Muscle of leg (tissue), 11 donors: ENCODE results near the gene BAIAP2L1. TPM values are rescaled to one million over a fixed set of nuclear protein-coding genes. Genes with fewer than 3 reads are reported as not detected.

Experiments used
- DNase-seq: peaks from one replicate; pipeline ENCODE4 v3.0.0; 2013
- H3K27ac ChIP-seq: one replicate; pipeline ENCODE4 v1.5.1; 2013; ENCODE audit warnings: mild to moderate bottlenecking, low read length, control low read depth
- H3K27me3 ChIP-seq: one replicate; pipeline ENCODE4 v1.6.1; 2013; ENCODE audit warnings: low read length; ENCODE audit not compliant: control insufficient read depth, insufficient read depth
- H3K36me3 ChIP-seq: one replicate; pipeline ENCODE4 v1.6.1; 2013; ENCODE audit warnings: low read length; ENCODE audit not compliant: control insufficient read depth, insufficient read depth
- H3K4me1 ChIP-seq: one replicate; pipeline ENCODE4 v1.6.1; 2013; ENCODE audit warnings: low read length; ENCODE audit not compliant: control insufficient read depth, insufficient read depth
- H3K4me3 ChIP-seq: one replicate; pipeline ENCODE4 v1.5.1; 2013; ENCODE audit warnings: low read length, control low read depth
- H3K9me3 ChIP-seq: replicated peaks from 2 replicates; pipeline ENCODE4 v1.6.1; 2013; ENCODE audit warnings: low read depth, low read length; ENCODE audit not compliant: control insufficient read depth
- WGBS: methylation state at CpG from one replicate; pipeline ENCODE4 v1.1.5; 2013; ENCODE audit warnings: missing lambda C conversion rate; ENCODE audit not compliant: insufficient coverage; 5-methylcytosine and 5-hydroxymethylcytosine counted together
- polyA plus RNA-seq, 8 donors: library from polyadenylated mRNA; unstranded; fragments of 120-200 nt; gene quantifications; one replicate each; pipeline versions ENCODE4 v1.2.1 to v1.2.3, GENCODE V29; 2013; ENCODE audit warnings: inconsistent platforms in 1 of 8, low replicate concordance in 1 of 8; ENCODE audit not compliant: insufficient read length in 8 of 8, insufficient read depth in 1 of 8
- total RNA-seq: library from RNA; stranded (reverse); fragments of 120-200 nt; gene quantifications from one replicate; pipeline ENCODE4 v1.2.4, GENCODE V29; 2013

Gene BAIAP2L1
- total and polyA plus RNA-seq, 9 donors = 2.9 to 12.2 (median 6.8) TPM

DNA sequence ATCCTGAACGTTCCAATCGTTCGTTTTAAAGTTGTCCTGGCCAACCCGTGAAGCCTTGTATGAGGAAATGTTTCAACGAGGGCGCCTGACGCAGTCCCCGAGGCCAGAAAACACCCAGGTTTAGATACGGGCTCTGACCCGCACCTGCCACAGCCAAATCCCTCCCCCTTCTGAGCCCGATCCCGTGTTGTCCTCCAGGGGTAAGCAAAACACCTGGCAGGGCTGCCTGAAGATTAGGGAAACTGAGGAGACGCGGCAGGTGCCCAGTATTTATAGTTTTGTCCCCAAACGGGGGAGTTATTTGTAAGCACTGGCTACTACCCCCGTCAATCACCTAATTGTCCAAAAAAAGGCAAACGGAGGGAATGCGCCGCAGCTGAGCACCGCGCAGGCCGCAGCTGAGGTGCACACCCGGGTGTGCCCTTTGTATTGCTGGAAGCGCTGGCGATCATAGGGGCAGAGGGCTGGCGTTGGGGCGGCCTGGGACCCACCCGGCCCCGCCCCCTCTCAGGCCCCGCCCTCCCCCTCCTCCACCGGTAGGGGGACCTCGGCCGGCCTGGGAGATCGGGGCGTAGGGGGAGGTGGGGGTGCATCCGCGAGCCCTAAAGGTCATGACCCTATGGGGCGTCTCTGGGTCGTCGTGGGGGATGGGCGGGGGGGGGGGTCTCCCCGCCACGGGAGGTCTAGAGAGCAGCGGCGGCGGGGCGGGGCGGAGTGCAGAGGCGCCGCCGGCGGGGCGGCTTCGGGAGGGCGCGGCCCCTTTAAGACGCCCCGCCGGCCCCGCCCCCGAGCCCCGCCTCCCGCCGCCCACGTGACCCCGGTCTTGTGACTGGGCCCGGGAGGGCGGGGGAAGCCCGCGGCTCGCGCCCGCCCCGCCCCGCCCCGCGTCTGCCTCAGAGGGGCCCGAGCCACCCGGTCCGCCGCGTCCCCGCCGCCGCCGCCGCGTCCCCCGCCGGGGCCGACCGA lies 119.8 kb downstream of the BAIAP2L1 start, which contains the start of gene BRI3:
Gene BRI3, plus strand, starts transcription at position 896 of the 966 bp plus-strand sequence. CDS start 110 bp downstream, outside the sequence.
- Histone ChIP-seq H3K27me3 (no peaks in the 10 kb centered on the region), H3K9me3 (no peaks in the 10 kb centered on the region), H3K36me3 (peaks cover 17% of the 10 kb centered on the region), H3K4me1 (peaks cover 47% of the 10 kb centered on the region), H3K27ac (peak within 1 kb of the TSS; percentile 85), H3K4me3 (peak within 1 kb of the TSS; percentile 84)
- WGBS = 1% methylated on average over 50 of the region's 92 CpGs
- peak; percentile 97 for DNase-seq

DNA sequence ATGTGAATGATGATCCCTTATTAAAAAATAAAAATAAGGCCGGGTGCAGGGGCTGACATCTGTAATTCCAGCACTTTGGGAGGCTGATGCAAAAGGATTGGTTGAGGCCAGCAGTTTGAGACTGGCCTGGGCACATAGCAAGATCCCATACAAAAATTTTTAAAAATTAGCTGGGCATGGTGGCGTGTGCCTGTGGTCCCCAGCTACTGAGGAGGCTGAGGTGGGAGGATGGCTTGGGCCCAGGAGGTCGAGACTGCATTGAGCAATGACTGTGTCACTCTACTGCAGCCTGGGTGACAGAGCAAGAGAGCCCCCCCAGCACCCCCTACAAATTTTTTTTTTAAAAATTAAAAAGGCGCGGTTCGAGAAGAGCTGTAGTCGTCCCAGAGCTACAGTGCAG lies 120.6 kb downstream of the BAIAP2L1 start:
- H3K27me3 ChIP-seq = no peaks in the 10 kb centered on the region
- DNase-seq = no peak
- H3K27ac ChIP-seq = no peak overlapping the region
- 45% methylated on average over 2 of the region's 7 CpGs for WGBS
- H3K36me3 ChIP-seq = peaks cover 10% of the 10 kb centered on the region
- H3K9me3 ChIP-seq = no peaks in the 10 kb centered on the region
- peaks cover 39% of the 10 kb centered on the region for H3K4me1 ChIP-seq
- peak overlapping the region; percentile 69 for H3K4me3 ChIP-seq

DNA sequence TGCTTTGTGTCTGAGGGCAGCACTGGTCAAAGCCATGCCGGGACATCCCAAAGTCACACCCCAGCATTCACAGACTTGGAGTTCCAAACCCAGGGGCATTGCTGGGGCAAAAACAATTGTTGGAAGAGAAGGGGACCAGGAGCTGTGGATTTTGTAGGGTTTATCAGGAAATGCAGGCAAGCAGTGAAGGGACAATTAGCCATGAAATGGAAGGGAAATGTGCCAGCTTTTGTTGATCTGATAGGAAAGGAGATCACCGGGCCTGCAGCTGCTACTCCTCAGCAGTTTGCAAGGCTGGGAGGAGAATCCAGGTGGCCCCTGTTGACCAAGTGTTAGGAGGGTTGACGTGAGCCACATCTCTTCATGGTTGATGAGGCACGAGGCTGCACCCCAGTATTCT lies 122.0 kb downstream of the BAIAP2L1 start:
- H3K27ac ChIP-seq = no peak overlapping the region
- H3K4me1 ChIP-seq = peaks cover 25% of the 10 kb centered on the region
- H3K9me3 ChIP-seq = no peaks in the 10 kb centered on the region
- 69% methylated on average over 3 of the region's 4 CpGs for WGBS
- DNase-seq = no peak
- peaks cover 3% of the 10 kb centered on the region for H3K36me3 ChIP-seq
- no peak overlapping the region for H3K4me3 ChIP-seq
- no peaks in the 10 kb centered on the region for H3K27me3 ChIP-seq

DNA sequence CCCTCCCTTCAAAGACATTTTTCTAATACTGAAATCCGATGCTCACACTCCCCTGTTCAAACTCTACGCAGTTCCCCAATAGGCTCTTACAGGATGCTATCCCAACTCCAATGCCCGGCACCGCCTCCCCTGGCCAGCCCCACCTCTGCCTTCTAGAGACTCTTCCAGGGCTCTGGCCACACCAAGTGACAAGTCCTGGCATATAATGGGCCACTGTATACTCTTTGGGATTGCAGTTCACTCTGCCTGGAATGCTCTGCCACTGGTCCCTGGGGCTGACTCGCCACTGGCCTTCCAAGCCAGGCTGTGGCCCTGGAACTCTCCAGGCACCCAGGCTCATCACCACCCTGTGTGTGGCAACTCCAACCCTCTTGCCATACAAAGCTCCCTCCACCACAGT lies 122.5 kb downstream of the BAIAP2L1 start:
- H3K27ac ChIP-seq = no peak overlapping the region
- DNase-seq = no peak
- no peak overlapping the region for H3K4me3 ChIP-seq
- WGBS = 65% methylated on average over 5 of the region's 5 CpGs
- H3K4me1 ChIP-seq = peaks cover 20% of the 10 kb centered on the region
- H3K27me3 ChIP-seq = no peaks in the 10 kb centered on the region
- H3K9me3 ChIP-seq = no peaks in the 10 kb centered on the region
- peaks cover under 1% of the 10 kb centered on the region for H3K36me3 ChIP-seq

DNA sequence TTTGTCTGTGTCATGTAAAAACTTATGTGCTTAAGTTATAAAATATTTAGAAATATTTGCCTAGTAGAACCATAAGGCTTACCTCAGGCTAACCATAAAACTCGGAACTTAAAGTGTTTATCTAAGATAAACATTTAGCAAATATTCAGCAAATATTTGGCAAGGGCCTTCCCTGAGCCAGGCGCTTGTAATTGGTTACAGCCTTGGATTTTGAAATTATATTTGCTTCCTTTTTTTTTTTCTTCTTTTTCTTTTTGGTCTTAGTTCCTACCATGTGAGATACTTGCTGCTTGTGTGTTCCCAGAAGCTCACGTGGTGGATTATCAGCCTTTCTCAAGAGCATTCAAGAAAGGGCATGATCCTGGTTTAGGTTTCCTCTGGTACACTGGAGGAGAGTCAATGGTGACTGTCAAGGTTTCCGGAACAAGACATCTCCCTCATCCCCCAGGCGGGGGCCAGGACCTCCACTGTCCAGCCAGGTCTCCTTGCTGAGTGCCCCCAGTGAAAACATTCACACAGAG lies 124.6 kb downstream of the BAIAP2L1 start:
- Histone ChIP-seq H3K4me1 (peaks cover 6% of the 10 kb centered on the region), H3K27ac (no peak overlapping the region)

DNA sequence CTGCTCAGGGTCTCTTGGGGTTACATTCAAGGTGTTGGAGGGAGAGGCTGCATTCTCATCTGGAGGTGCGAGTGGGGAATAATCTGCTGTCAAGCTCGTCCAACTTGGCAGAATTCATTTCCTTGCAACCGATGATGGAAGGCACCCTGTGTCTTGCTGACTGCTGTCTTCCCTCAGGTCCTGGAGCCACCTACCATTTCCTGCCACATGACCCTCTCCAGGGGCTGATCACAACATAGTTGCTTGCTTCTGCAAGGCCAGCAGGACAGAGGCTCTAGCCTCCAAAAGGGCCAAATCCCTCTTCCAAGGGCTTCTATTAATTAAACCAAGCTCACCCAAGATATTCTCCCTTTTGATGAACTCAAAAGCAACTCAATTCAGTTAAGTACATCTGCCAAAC lies 133.6 kb downstream of the BAIAP2L1 start:
- H3K36me3 ChIP-seq = peaks cover 2% of the 10 kb centered on the region
- WGBS = 65% methylated on average over 2 of the region's 3 CpGs
- no peaks in the 10 kb centered on the region for H3K4me1 ChIP-seq
- no peaks in the 10 kb centered on the region for H3K9me3 ChIP-seq
- H3K27ac ChIP-seq = no peak overlapping the region
- no peak overlapping the region for H3K4me3 ChIP-seq
- no peaks in the 10 kb centered on the region for H3K27me3 ChIP-seq
- no peak for DNase-seq

More for the DNA sequence above, 124.6 kb downstream of the BAIAP2L1 start:
- 20% methylated on average over 1 of the region's 5 CpGs for WGBS
- no peaks in the 10 kb centered on the region for H3K9me3 ChIP-seq
- DNase-seq = peak; percentile 51
- H3K27me3 ChIP-seq = no peaks in the 10 kb centered on the region
- no peak overlapping the region for H3K4me3 ChIP-seq
- no peaks in the 10 kb centered on the region for H3K36me3 ChIP-seq

DNA sequence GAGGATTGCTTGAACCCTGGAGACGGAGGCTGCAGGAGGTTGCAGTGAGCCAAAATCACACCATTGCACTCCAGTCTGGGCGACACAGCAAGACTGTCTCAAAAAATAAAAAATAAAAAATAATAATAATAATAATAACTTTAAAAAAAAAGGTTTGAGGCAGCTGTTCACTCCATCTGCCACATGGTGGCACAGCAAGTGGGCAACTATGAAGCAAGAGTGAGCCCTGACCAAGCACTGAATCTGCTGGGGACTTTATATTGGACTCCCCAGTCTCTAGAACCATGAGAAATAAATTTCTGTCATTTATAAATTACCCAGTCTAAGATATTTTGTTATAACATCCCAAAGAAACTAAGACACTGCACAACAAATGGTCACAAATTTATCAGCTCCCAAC lies 134.1 kb downstream of the BAIAP2L1 start:
- H3K27me3 ChIP-seq = no peaks in the 10 kb centered on the region
- H3K4me3 ChIP-seq = no peak overlapping the region
- no CpG with 5 or more reads among the region's 2 CpGs for WGBS
- peaks cover 2% of the 10 kb centered on the region for H3K36me3 ChIP-seq
- no peaks in the 10 kb centered on the region for H3K9me3 ChIP-seq
- H3K27ac ChIP-seq = no peak overlapping the region
- DNase-seq = no peak
- no peaks in the 10 kb centered on the region for H3K4me1 ChIP-seq

DNA sequence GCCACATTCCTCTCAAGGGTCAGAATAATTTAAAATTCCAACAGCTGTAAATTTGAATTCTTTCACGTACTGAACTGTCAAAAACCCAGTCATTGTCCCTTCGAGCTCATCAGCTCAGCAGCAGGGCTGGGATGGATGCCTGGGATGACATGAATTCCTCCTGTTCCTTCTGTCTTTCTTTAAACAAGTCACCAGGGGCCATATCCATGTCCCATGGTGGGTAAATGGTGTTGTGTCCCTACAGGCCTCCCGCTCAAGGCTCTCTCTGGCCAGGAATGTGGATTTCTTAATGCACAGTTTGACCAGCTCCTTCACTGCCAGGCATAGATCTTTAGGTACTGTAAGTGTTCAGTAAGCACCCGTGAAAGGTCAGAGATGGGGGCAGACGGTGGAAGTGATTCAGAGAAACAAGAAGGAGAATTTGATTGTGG lies 135.0 kb downstream of the BAIAP2L1 start:
- WGBS = 74% methylated on average over 3 of the region's 5 CpGs
- no peak overlapping the region for H3K27ac ChIP-seq
- H3K4me1 ChIP-seq = no peaks in the 10 kb centered on the region
- no peak for DNase-seq
- H3K27me3 ChIP-seq = no peaks in the 10 kb centered on the region
- H3K9me3 ChIP-seq = no peaks in the 10 kb centered on the region
- H3K36me3 ChIP-seq = peaks cover 8% of the 10 kb centered on the region
- H3K4me3 ChIP-seq = no peak overlapping the region

DNA sequence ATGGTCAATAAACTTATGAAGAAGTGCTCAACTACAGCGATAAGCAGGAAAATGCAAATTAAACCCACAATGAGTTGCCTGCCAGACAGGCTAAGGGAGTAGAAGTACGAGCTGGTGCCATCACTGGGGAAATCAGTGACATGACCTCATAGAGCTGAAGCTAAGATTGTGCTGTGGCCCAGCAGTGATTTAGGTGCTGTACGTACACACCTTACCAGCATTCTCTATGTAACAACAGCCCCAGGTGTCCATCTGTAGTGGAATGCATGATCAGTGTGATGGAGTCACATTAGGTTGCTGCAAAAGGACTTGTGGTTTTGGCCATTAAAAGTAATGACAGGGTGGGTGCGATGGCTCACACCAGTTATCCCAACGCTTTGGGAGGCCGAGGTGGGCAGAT lies 143.2 kb downstream of the BAIAP2L1 start:
- H3K36me3 ChIP-seq = peaks cover 14% of the 10 kb centered on the region
- H3K4me3 ChIP-seq = no peak overlapping the region
- H3K4me1 ChIP-seq = peaks cover 2% of the 10 kb centered on the region

DNA sequence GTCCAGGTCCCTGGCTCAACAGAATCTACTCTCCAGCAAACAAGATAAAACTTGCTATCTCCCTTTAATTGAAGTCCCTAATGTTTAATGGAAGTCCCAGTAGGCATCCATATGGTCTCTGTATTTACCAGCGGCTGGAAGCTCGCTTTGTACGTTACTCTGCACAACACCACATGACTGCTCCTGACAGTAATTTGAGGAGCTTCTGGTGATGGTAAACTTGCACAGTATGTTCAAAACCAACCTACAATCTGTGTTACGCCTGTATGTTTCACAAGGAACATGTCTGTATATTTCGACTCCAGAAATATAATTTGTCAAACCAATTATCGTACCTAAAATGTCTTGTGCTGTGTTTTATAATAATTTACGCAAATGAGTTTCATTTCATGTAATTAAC lies 144.5 kb downstream of the BAIAP2L1 start:
- H3K4me3 ChIP-seq = no peak overlapping the region
- no peak for DNase-seq
- WGBS = no CpG with 5 or more reads among the region's 7 CpGs
- H3K36me3 ChIP-seq = peaks cover 12% of the 10 kb centered on the region
- H3K4me1 ChIP-seq = peaks cover 7% of the 10 kb centered on the region
- H3K9me3 ChIP-seq = no peaks in the 10 kb centered on the region
- no peak overlapping the region for H3K27ac ChIP-seq
- H3K27me3 ChIP-seq = no peaks in the 10 kb centered on the region

More for the DNA sequence above, 143.2 kb downstream of the BAIAP2L1 start:
- Histone ChIP-seq H3K27ac (no peak overlapping the region), H3K27me3 (no peaks in the 10 kb centered on the region), H3K9me3 (no peaks in the 10 kb centered on the region)
- DNase-seq = no peak
- WGBS = 100% methylated on average over 3 of the region's 6 CpGs
